Uterus (tissue), 2 donors: ENCODE data around the gene COASY.

Experiments used
- CTCF ChIP-seq, 4 experiments: fragments of 200-600 bp in 2 of 4; fragments of 450-650 bp in 2 of 4; sonication (generic) in 2 of 4; IDR thresholded peaks; one replicate each; pipeline ENCODE4 v1.5.1; 2016 to 2019; ENCODE audit warnings: antibody characterized with exemption in 4 of 4, mild to moderate bottlenecking in 2 of 4, moderate library complexity in 1 of 4
- POLR2A ChIP-seq, 2 donors: fragments of 450-650 bp; IDR thresholded peaks; one replicate each; pipeline ENCODE4 v1.6.1; 2016; ENCODE audit warnings: antibody characterized with exemption in 2 of 2, mild to moderate bottlenecking in 1 of 2, moderate library complexity in 1 of 2

GRCh38 chr17:42607769-42608168 is 45.8 kb downstream of the COASY start:
- TF ChIP-seq CTCF (IDR thresholded peaks at IDR 0.05) (no peak), POLR2A (IDR thresholded peaks at IDR 0.05) (no peak)
